ENCODE results near the gene SGPL1.
"Not testable (repeated sequence)": the region's sequence is repeated elsewhere in the genome, so short reads cannot be mapped to it uniquely, and the experiment has no call there.

DNA sequence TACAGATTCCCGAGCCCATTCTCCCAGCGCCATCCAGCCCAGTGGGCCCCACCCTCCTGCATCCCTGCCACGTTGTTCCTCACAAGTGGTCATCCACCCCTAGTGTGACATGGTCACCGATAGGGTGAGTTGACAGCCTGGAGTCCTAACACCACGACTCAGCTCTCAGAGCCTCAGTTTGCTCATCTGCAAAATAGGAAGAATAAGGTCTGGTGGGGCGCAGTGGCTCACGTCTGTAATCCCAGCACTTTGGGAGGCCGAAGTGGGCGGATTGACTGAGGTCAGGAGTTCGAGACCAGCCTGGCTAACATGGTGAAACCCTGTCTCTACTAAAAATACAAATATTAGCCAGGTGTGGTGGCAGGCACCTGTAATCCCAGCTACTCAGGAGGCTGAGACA lies 104.2 kb downstream of the SGPL1 start:
- TF ChIP-seq, protein P1, sequence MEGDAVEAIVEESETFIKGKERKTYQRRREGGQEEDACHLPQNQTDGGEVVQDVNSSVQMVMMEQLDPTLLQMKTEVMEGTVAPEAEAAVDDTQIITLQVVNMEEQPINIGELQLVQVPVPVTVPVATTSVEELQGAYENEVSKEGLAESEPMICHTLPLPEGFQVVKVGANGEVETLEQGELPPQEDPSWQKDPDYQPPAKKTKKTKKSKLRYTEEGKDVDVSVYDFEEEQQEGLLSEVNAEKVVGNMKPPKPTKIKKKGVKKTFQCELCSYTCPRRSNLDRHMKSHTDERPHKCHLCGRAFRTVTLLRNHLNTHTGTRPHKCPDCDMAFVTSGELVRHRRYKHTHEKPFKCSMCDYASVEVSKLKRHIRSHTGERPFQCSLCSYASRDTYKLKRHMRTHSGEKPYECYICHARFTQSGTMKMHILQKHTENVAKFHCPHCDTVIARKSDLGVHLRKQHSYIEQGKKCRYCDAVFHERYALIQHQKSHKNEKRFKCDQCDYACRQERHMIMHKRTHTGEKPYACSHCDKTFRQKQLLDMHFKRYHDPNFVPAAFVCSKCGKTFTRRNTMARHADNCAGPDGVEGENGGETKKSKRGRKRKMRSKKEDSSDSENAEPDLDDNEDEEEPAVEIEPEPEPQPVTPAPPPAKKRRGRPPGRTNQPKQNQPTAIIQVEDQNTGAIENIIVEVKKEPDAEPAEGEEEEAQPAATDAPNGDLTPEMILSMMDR (IDR thresholded peaks at IDR 0.05; ENCODE audit: poor library complexity, severe bottlenecking): not testable (repeated sequence)
- not testable (repeated sequence) for TF ChIP-seq TAF1 (IDR thresholded peaks at IDR 0.05; ENCODE audit: low read depth); RAD21 (conservative IDR thresholded peaks at IDR 0.05); EP300 (conservative IDR thresholded peaks at IDR 0.05; ENCODE audit: poor library complexity, severe bottlenecking)
- TF ChIP-seq, protein P2, sequence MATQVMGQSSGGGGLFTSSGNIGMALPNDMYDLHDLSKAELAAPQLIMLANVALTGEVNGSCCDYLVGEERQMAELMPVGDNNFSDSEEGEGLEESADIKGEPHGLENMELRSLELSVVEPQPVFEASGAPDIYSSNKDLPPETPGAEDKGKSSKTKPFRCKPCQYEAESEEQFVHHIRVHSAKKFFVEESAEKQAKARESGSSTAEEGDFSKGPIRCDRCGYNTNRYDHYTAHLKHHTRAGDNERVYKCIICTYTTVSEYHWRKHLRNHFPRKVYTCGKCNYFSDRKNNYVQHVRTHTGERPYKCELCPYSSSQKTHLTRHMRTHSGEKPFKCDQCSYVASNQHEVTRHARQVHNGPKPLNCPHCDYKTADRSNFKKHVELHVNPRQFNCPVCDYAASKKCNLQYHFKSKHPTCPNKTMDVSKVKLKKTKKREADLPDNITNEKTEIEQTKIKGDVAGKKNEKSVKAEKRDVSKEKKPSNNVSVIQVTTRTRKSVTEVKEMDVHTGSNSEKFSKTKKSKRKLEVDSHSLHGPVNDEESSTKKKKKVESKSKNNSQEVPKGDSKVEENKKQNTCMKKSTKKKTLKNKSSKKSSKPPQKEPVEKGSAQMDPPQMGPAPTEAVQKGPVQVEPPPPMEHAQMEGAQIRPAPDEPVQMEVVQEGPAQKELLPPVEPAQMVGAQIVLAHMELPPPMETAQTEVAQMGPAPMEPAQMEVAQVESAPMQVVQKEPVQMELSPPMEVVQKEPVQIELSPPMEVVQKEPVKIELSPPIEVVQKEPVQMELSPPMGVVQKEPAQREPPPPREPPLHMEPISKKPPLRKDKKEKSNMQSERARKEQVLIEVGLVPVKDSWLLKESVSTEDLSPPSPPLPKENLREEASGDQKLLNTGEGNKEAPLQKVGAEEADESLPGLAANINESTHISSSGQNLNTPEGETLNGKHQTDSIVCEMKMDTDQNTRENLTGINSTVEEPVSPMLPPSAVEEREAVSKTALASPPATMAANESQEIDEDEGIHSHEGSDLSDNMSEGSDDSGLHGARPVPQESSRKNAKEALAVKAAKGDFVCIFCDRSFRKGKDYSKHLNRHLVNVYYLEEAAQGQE (IDR thresholded peaks at IDR 0.05; ENCODE audit: borderline replicate concordance): not testable (repeated sequence)

Data from neural cell (in vitro differentiated cells).